A673 (cell line): ENCODE data around the gene CHN1. TPM values are rescaled to one million over a fixed set of nuclear protein-coding genes. Genes with fewer than 3 reads are reported as not detected.

Experiments
- BruUV-seq: library from RNA; stranded (reverse); fragments of 400-500 nt; replicated peaks from 2 replicates; lab custom pipeline; 2021; lab: Mats Ljungman, UMichigan
- CTCF ChIA-PET: fragments of 300-600 bp; sonication (Branson Sonifier 250); formaldehyde crosslinking; loops from one replicate; lab custom pipeline; 2022; ENCODE audit warnings: antibody characterized with exemption; lab: Charles Lee
- POLR2A ChIA-PET: fragments of 300-600 bp; sonication (Branson Sonifier 250); formaldehyde crosslinking; loops from one replicate; lab custom pipeline; 2022; ENCODE audit warnings: antibody characterized with exemption; ENCODE audit not compliant: low non-redundant PET; lab: Charles Lee
- DNase-seq: peaks from one replicate; pipeline ENCODE4 v3.0.0-alpha.2; 2015; ENCODE audit warnings: low spot score
- H3K27ac ChIP-seq: fragments of 200-600 bp; sonication (generic); 2 replicates; pipeline ENCODE4 v1.5.1; 2016; ENCODE audit warnings: mixed run types, low read depth, mild to moderate bottlenecking, mixed read lengths, antibody characterized with exemption, low read length; ENCODE audit not compliant: poor library complexity, severe bottlenecking
- H3K27me3 ChIP-seq: fragments of 200-600 bp; sonication (generic); replicated peaks from 2 replicates; pipeline ENCODE4 v1.6.1; 2017; ENCODE audit warnings: mixed run types, low read depth, mild to moderate bottlenecking, mixed read lengths, antibody characterized with exemption, low read length; ENCODE audit not compliant: insufficient read depth, poor library complexity
- H3K36me3 ChIP-seq: fragments of 200-600 bp; sonication (generic); 2 replicates; pipeline ENCODE4 v1.6.1; 2016; ENCODE audit warnings: mixed run types, mild to moderate bottlenecking, mixed read lengths, antibody characterized with exemption, low read length; ENCODE audit not compliant: insufficient read depth, poor library complexity, severe bottlenecking
- H3K4me1 ChIP-seq: fragments of 200-600 bp; sonication (generic); 2 replicates; pipeline ENCODE4 v1.6.1; 2017; ENCODE audit warnings: mixed run types, mild to moderate bottlenecking, mixed read lengths, antibody characterized with exemption, low read length; ENCODE audit not compliant: insufficient read depth, poor library complexity, severe bottlenecking
- H3K4me3 ChIP-seq: fragments of 200-600 bp; sonication (generic); 2 replicates; pipeline ENCODE4 v1.5.1; 2016; ENCODE audit warnings: low read depth, mixed run types, mild to moderate bottlenecking, mixed read lengths, low read length; ENCODE audit not compliant: poor library complexity, severe bottlenecking
- H3K9me3 ChIP-seq: fragments of 200-600 bp; sonication (generic); 2 replicates; pipeline ENCODE4 v1.6.1; 2016; ENCODE audit warnings: mixed run types, low read depth, mild to moderate bottlenecking, mixed read lengths, antibody characterized with exemption, low read length; ENCODE audit not compliant: poor library complexity, severe bottlenecking
- CTCF ChIP-seq: fragments of 300-800, 200-600 bp; sonication (generic); conservative IDR thresholded peaks from 2 replicates; pipeline ENCODE4 v1.5.1; 2017; ENCODE audit warnings: low read depth, mild to moderate bottlenecking, antibody characterized with exemption, low read length, moderate library complexity, mixed read lengths
- EZH2 ChIP-seq: fragments of 200-600 bp; sonication (generic); IDR thresholded peaks from 2 replicates; pipeline ENCODE4 v1.6.1; 2017; ENCODE audit warnings: borderline replicate concordance, low read depth, mild to moderate bottlenecking, mixed read lengths, antibody characterized with exemption, low read length; ENCODE audit not compliant: poor library complexity, severe bottlenecking
- intact Hi-C: fragments of 100-400 bp; cut with micrococcal nuclease; formaldehyde crosslinking; loops from one replicate; pipeline ENCODE4 v1.10.0; 2022; ENCODE audit not compliant: unreplicated experiment
- total RNA-seq: library from RNA; stranded (reverse); gene quantifications from 2 replicates; pipeline ENCODE4 v1.2.3, GENCODE V29; 2021

Gene CHN1
- total RNA-seq, 1 experiment from 2014 or later: 11.3 TPM

- TF ChIP-seq EZH2 (no peak), CTCF (no peak)
- H3K27ac ChIP-seq: no peak overlapping the region
- H3K36me3 ChIP-seq: no peaks in the 10 kb centered on the region
- CTCF ChIA-PET: no interaction called here
- H3K27me3 ChIP-seq: no peaks in the 10 kb centered on the region
- DNase-seq: no peak
- no TSS peak for BruUV-seq
- intact Hi-C loops: no loop called here
- no peak overlapping the region for H3K4me3 ChIP-seq
- H3K9me3 ChIP-seq: no peaks in the 10 kb centered on the region
- H3K4me1 ChIP-seq: no peaks in the 10 kb centered on the region
- POLR2A ChIA-PET: no interaction called here
Observed at GRCh38 chr2:174830561-174830960, 174.6 kb downstream of the CHN1 start.

- Histone ChIP-seq H3K27me3 (no peaks in the 10 kb centered on the region), H3K9me3 (no peaks in the 10 kb centered on the region), H3K4me1 (no peaks in the 10 kb centered on the region), H3K36me3 (no peaks in the 10 kb centered on the region), H3K4me3 (no peak overlapping the region), H3K27ac (no peak overlapping the region)
- CTCF ChIA-PET: no interaction called here
- no TSS peak for BruUV-seq
- DNase-seq: no peak
- intact Hi-C loops: no loop called here
- POLR2A ChIA-PET: no interaction called here
- TF ChIP-seq EZH2 (no peak), CTCF (no peak)
Observed at GRCh38 chr2:174829550-174829949, 175.6 kb downstream of the CHN1 start.

- no peaks in the 10 kb centered on the region for H3K4me1 ChIP-seq
- no peaks in the 10 kb centered on the region for H3K27me3 ChIP-seq
- intact Hi-C loops: no loop called here
- no peak overlapping the region for H3K4me3 ChIP-seq
- no peak for TF ChIP-seq EZH2
- TF ChIP-seq CTCF: no peak
- no peak overlapping the region for H3K27ac ChIP-seq
- CTCF ChIA-PET: no interaction called here
- POLR2A ChIA-PET: interaction anchor here (0.6 kb wide), 1 partner anchor 10 kb away, joined by 3 read pairs; no protein-coding TSS in a partner anchor
- H3K36me3 ChIP-seq: no peaks in the 10 kb centered on the region
- DNase-seq: no peak
- BruUV-seq: no TSS peak
- no peaks in the 10 kb centered on the region for H3K9me3 ChIP-seq
Observed at GRCh38 chr2:174827371-174828369, 177.5 kb downstream of the CHN1 start.
